ENCODE data around the gene HOXC12.

DNA sequence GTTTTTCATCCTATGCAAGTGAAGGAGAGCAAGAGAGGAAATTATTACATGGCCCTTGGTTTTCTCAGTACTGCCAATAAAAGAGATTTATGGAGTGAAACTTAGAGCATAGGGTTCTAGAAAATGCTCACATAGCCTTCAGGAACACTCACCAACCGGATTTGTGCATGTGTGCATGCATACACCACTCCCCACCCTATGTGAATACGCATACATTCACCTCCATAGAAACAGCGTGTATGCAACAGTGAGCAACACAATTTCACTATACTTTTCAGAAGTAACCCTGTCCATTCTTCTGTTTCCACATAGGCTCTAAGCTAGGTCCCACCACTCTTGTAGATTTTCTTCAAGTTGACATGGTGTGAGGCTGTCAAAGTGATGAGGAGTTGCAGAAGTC lies 47.6 kb upstream of the HOXC12 start:
- TF ChIP-seq ZFX (IDR thresholded peaks at IDR 0.05) = no peak
- TF ChIP-seq, protein P1, sequence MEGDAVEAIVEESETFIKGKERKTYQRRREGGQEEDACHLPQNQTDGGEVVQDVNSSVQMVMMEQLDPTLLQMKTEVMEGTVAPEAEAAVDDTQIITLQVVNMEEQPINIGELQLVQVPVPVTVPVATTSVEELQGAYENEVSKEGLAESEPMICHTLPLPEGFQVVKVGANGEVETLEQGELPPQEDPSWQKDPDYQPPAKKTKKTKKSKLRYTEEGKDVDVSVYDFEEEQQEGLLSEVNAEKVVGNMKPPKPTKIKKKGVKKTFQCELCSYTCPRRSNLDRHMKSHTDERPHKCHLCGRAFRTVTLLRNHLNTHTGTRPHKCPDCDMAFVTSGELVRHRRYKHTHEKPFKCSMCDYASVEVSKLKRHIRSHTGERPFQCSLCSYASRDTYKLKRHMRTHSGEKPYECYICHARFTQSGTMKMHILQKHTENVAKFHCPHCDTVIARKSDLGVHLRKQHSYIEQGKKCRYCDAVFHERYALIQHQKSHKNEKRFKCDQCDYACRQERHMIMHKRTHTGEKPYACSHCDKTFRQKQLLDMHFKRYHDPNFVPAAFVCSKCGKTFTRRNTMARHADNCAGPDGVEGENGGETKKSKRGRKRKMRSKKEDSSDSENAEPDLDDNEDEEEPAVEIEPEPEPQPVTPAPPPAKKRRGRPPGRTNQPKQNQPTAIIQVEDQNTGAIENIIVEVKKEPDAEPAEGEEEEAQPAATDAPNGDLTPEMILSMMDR (conservative IDR thresholded peaks at IDR 0.05) = no peak
